Body of pancreas (tissue), 4 donors: ENCODE data around the gene BOLA2. TPM values are rescaled to one million over a fixed set of nuclear protein-coding genes. Genes with fewer than 3 reads are reported as not detected.
"Not testable (repeated sequence)": the region's sequence is repeated elsewhere in the genome, so short reads cannot be mapped to it uniquely, and the experiment has no call there.

Source experiments
- ATAC-seq: fragments of 150-250 bp; one replicate; pipeline ENCODE4 v1.9.1; 2016
- DNase-seq, 4 donors: peaks; one replicate each; pipeline ENCODE4 v3.0.0-alpha.2; 2019
- H3K27ac ChIP-seq, 4 donors: fragments of 200-600 bp; sonication (generic); 1 replicate in 3 of 4; 2 replicates in 1 of 4; pipeline versions ENCODE4 v1.5.1 to v1.6.1; 2016 to 2019; ENCODE audit warnings: mild to moderate bottlenecking in 1 of 4, mixed read lengths in 1 of 4, moderate library complexity in 1 of 4
- H3K27me3 ChIP-seq, 2 donors: fragments of 200-600 bp; sonication (generic); one replicate each; pipeline ENCODE4 v1.6.0; 2016; ENCODE audit warnings: mild to moderate bottlenecking in 1 of 2
- H3K36me3 ChIP-seq, 2 donors: fragments of 200-600 bp; sonication (generic); replicated peaks in 1 of 2; 2 replicates each; pipeline ENCODE4 v1.5.1; 2016; ENCODE audit warnings: low read depth in 2 of 2; ENCODE audit not compliant: insufficient read depth in 1 of 2
- H3K4me1 ChIP-seq: fragments of 200-600 bp; sonication (generic); one replicate; pipeline ENCODE4 v1.6.0; 2016
- H3K4me3 ChIP-seq, 2 donors: fragments of 200-600 bp; sonication (generic); 1 replicate in 1 of 2; 2 replicates in 1 of 2; pipeline ENCODE4 v1.5.1; 2016 to 2019
- H3K9me3 ChIP-seq, 3 donors: fragments of 200-600 bp; sonication (generic); 1 replicate in 2 of 3; 2 replicates in 1 of 3; pipeline ENCODE4 v1.5.1; 2016
- WGBS, 2 donors: methylation state at CpG; one replicate each; pipeline ENCODE4 v1.1.5; 2017; 5-methylcytosine and 5-hydroxymethylcytosine counted together
- intact Hi-C: fragments of 100-400 bp; cut with DNase I; formaldehyde crosslinking; loops from one replicate; pipeline ENCODE4 v1.15.1; 2023
- total RNA-seq, 2 donors: library from RNA; depleted of rRNA; stranded (reverse); fragments of >200 nt; gene quantifications; one replicate each; pipeline ENCODE4 v1.1.0, GENCODE V29; 2016

Gene BOLA2
- total RNA-seq = 10 to 100 TPM in 1 of 2 donors, 1 to 10 TPM in 1; 5.2 to 16.2 TPM

DNA sequence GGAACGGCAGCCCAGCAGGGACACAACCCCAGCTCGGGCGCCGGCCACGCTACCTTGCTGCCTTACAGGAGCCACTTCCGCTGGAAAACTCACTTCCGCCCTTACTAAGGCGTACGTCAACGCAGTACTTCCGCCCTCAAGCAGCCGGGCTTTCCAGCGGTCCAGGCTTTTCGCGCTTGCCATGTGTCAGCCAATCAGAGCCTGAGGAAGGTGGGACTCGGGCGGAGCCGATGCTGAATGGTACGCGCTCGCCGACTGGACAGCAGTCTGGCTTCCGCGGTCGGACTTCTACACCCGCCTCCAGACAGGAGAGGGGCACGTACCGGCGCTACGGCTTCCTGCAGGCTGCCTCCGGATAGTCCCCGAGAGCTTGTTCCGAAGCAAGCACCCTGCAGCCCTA is at the start of gene BOLA2, which contains the start of gene SLX1B:
BOLA2 (minus strand) TSS at position 83 of the 400 bp plus-strand sequence. CDS start 98 bp downstream, outside the sequence.
SLX1B (plus strand) TSS at position 265 of the 400 bp plus-strand sequence.
- H3K4me3 ChIP-seq, DNase-seq, H3K27me3 ChIP-seq, H3K4me1 ChIP-seq, H3K36me3 ChIP-seq, H3K27ac ChIP-seq, H3K9me3 ChIP-seq, intact Hi-C loops: not testable (repeated sequence)
- ATAC-seq = peak; percentile 95
- WGBS, 2 donors = no CpG with 5 or more reads among the region's 33 CpGs

- H3K27ac ChIP-seq, H3K4me1 ChIP-seq, ATAC-seq, H3K4me3 ChIP-seq, H3K27me3 ChIP-seq, H3K9me3 ChIP-seq, intact Hi-C loops, H3K36me3 ChIP-seq: not testable (repeated sequence)
- DNase-seq = peak in 3 of 4 donors; percentile 0 to 15 (median 3)
- WGBS, 2 donors = 76% methylated on average over 7 of the region's 12 CpGs; no CpG with 5 or more reads in 1 of the 2 donors
Observed at GRCh38 chr16:29482276-29482675, 28.1 kb upstream of the BOLA2 start.

GRCh38 chr16:29472065-29472464 is 17.9 kb upstream of the BOLA2 start:
- no CpG with 5 or more reads among the region's 4 CpGs for WGBS, 2 donors
- intact Hi-C loops = not testable (repeated sequence)

DNA sequence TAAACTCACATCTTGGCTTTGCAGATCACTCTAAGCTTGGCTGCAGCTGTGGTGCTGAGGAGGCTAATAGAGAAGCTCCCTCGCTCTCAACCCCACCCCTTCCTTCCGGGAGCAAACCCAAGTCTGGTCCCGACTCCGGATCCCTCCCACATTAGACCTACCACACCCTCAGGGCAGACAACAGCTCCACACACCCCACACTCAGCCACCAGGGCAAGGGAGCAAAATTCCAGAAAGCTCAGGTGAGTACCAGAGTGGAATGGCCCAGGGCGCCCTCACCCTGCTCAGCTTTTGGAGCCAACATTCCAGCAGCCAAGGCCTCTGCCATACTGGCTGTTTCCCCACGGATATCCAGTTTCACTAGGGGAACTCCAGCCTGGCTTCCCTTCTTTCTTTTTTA is 15.5 kb upstream of the BOLA2 start:
- H3K27me3 ChIP-seq, H3K4me1 ChIP-seq, H3K9me3 ChIP-seq, intact Hi-C loops, H3K36me3 ChIP-seq, H3K4me3 ChIP-seq: not testable (repeated sequence)
- H3K27ac ChIP-seq = peak overlapping the region in 2 of 4 donors; percentile 57 to 67
- 26 to 28% methylated on average over 4 to 6 of the region's 6 CpGs for WGBS, 2 donors
- DNase-seq (peak; percentile 53 to 66 (median 58)), ATAC-seq (peak; percentile 81)

More at GRCh38 chr16:29472065-29472464, 17.9 kb upstream of the BOLA2 start:
- H3K36me3 ChIP-seq, ATAC-seq, DNase-seq, H3K4me1 ChIP-seq, H3K27ac ChIP-seq, H3K27me3 ChIP-seq, H3K9me3 ChIP-seq, H3K4me3 ChIP-seq: not testable (repeated sequence)

- H3K9me3 ChIP-seq, intact Hi-C loops, H3K4me3 ChIP-seq, ATAC-seq, H3K36me3 ChIP-seq, H3K4me1 ChIP-seq, H3K27ac ChIP-seq, H3K27me3 ChIP-seq, DNase-seq: not testable (repeated sequence)
- whole genome bisulfite sequencing, 2 donors = no CpG with 5 or more reads among the region's 10 CpGs
Observed at GRCh38 chr16:29467654-29468366, 13.7 kb upstream of the BOLA2 start.

DNA sequence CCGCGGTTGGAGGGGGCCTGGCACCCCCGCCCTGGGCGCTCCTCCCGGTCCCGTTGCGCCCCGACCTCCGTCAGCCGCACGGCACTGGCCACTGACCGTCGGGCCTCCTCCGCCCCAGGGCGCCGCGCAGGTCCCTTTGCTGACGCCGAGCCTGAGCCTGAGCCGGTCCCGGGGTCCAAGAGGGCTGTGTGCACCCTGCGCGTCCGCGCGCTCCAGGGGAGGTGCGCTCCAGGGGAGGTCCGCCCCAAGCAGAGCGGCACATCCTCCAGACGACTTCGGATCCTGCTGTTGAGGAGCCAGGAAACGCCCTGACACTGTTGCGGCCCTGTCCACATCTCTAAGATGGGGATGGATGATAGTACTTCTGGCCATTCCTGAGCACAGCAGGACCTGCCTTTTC is 12.8 kb upstream of the BOLA2 start:
- peak; percentile 17 for ATAC-seq
- DNase-seq, H3K9me3 ChIP-seq, H3K4me1 ChIP-seq, intact Hi-C loops, H3K36me3 ChIP-seq, H3K27me3 ChIP-seq, H3K27ac ChIP-seq, H3K4me3 ChIP-seq: not testable (repeated sequence)
- WGBS, 2 donors = no CpG with 5 or more reads among the region's 33 CpGs

- H3K27ac ChIP-seq, DNase-seq, H3K9me3 ChIP-seq, H3K4me1 ChIP-seq, H3K36me3 ChIP-seq, intact Hi-C loops, H3K4me3 ChIP-seq, H3K27me3 ChIP-seq: not testable (repeated sequence)
- WGBS, 2 donors = no CpG with 5 or more reads among the region's 57 CpGs
- ATAC-seq = peak; percentile 57
Observed at GRCh38 chr16:29465985-29466824, 12.1 kb upstream of the BOLA2 start.

- H3K4me3 ChIP-seq, H3K4me1 ChIP-seq, intact Hi-C loops, H3K27me3 ChIP-seq, H3K9me3 ChIP-seq, H3K36me3 ChIP-seq, H3K27ac ChIP-seq, DNase-seq: not testable (repeated sequence)
- peak; percentile 57 for ATAC-seq
- WGBS, 2 donors = no CpG with 5 or more reads among the region's 9 CpGs
Observed at GRCh38 chr16:29460647-29461030, 6.5 kb upstream of the BOLA2 start.

DNA sequence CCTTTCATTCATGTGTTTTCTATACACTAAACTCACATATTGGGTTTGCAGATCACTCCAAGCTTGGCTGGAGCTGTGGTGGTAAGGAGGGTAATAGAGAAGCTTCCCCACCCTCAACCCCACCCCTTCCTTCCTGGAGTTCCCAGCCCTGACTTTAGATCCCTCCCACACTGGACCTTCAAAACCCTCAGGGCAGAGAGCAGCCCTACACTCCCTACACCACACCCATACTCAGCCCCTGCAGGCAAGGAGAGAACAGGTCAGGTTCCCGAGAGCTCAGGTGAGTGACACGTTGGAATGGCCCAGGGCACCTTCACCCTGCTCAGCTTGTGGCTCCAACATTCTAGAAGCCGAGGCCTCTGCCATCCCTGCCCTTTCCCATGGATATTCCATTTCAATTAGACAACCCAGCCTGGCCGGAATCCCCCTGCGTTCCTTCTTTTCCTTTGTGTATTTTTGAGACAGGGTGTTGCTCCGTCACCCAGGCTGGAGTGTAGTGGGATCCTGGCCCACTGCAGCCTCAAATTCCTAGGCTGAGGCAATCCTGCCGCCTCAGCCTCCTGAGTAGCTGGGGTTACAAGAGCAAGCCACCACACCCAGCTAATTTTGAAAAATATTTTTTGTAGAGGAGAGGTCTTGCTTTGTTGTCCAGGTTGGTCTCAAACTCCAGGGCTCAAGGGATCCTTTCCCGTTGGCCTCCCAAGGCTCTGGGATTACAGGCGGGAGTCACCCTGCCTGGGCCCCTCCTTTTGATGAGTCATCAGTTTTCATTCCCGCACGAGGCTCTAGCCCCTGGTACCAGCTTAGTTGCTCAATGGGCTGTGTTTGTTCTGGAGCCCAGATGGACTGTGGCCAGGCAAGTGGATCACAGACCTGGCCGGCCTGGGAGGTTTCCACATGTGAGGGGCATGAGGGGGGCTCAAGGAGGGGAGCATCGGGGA is 5.8 kb upstream of the BOLA2 start, which contains the start of gene SULT1A4:
SULT1A4 (plus strand) TSS at position 208 of the 941 bp plus-strand sequence. CDS start 1,473 bp downstream, outside the sequence.
- DNase-seq, H3K9me3 ChIP-seq, H3K27ac ChIP-seq, H3K4me1 ChIP-seq, H3K36me3 ChIP-seq, intact Hi-C loops, H3K27me3 ChIP-seq, H3K4me3 ChIP-seq: not testable (repeated sequence)
- WGBS, 2 donors = no CpG with 5 or more reads among the region's 13 CpGs
- peak; percentile 78 for ATAC-seq

- WGBS, 2 donors = 100% methylated on average over 1 of the region's 2 CpGs; no CpG with 5 or more reads in 1 of the 2 donors
- H3K27ac ChIP-seq, H3K27me3 ChIP-seq, DNase-seq, H3K36me3 ChIP-seq, intact Hi-C loops, H3K9me3 ChIP-seq, H3K4me3 ChIP-seq, ATAC-seq, H3K4me1 ChIP-seq: not testable (repeated sequence)
Observed at GRCh38 chr16:29457660-29458059, 3.5 kb upstream of the BOLA2 start.

- intact Hi-C loops, H3K4me3 ChIP-seq, H3K4me1 ChIP-seq, DNase-seq, H3K27ac ChIP-seq, H3K36me3 ChIP-seq, H3K9me3 ChIP-seq, H3K27me3 ChIP-seq: not testable (repeated sequence)
- ATAC-seq = peak; percentile 53
- WGBS, 2 donors = no CpG with 5 or more reads among the region's 29 CpGs
Observed at GRCh38 chr16:29454828-29455227, 677 bp upstream of the BOLA2 start.
